IPS-18c (cell line): ENCODE results near the gene NPAP1.

Source experiments
- H3K4me3 ChIP-seq: 2 replicates; pipeline ENCODE4 v1.7.0; 2013; ENCODE audit warnings: low read depth, mild to moderate bottlenecking, low read length, moderate library complexity; ENCODE audit not compliant: insufficient read depth
- H3K9me3 ChIP-seq: one replicate; pipeline ENCODE4 v1.6.1; 2013; ENCODE audit warnings: mild to moderate bottlenecking, low read length, moderate library complexity; ENCODE audit not compliant: control insufficient read depth, insufficient read depth

Gene NPAP1

GRCh38 chr15:24729760-24730159 is 54.2 kb downstream of the NPAP1 start:
- Histone ChIP-seq H3K9me3 (peaks cover 7% of the 10 kb centered on the region), H3K4me3 (no peak overlapping the region)
